ENCODE measurements around the gene ATXN7L1. TPM values are rescaled to one million over a fixed set of nuclear protein-coding genes. Genes with fewer than 3 reads are reported as not detected.

ATXN7L1 gene
- total RNA-seq, 4 donors from 2014 or later, result 5.9 to 21.2 (median 7.7) TPM

DNA sequence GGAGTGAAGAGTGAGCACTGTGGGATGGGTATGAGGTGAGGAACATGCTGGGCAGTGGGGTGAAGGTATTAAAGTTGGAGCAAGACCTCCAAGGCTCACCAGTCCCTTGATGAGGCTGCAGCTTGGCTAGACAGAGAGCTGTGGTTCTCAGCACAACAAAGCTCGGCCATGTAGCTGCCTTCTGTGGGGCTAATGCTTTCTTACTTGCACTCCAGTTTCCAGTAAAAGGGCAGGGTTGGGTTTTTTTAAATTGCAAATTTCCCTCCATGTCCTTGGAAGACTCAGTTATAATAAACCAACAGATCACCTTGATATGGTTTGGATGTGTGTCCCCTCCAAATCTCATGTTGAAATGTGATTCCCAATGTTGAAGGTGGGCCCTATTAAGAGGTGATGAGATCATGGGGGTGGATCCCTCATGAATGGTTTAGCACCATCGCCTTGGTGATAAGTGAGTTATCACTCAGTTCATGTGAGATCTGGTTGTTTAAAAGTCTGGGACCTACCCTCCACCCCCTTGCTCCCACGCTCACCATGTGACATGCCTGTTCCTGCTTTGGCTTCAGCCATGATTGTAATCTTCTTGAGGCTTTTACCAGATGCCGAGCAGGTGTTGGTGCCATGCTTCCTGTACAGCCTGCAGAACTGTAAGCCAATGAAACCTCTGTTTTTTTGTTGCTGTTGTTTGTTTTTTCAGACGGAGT, 55.9 kb downstream of the ATXN7L1 start:
- WGBS, 2 donors (ENCODE audit: low coverage in 1 of 2), result 92 to 97% methylated on average over 2 to 4 of the region's 5 CpGs
- no peaks in the 10 kb centered on the region for H3K9me3 ChIP-seq
- TF ChIP-seq POLR2A (IDR thresholded peaks at IDR 0.05) (no peak), POLR2AphosphoS5 (IDR thresholded peaks at IDR 0.05) (no peak), EP300 (IDR thresholded peaks at IDR 0.05) (no peak)
- TF ChIP-seq, protein P1, sequence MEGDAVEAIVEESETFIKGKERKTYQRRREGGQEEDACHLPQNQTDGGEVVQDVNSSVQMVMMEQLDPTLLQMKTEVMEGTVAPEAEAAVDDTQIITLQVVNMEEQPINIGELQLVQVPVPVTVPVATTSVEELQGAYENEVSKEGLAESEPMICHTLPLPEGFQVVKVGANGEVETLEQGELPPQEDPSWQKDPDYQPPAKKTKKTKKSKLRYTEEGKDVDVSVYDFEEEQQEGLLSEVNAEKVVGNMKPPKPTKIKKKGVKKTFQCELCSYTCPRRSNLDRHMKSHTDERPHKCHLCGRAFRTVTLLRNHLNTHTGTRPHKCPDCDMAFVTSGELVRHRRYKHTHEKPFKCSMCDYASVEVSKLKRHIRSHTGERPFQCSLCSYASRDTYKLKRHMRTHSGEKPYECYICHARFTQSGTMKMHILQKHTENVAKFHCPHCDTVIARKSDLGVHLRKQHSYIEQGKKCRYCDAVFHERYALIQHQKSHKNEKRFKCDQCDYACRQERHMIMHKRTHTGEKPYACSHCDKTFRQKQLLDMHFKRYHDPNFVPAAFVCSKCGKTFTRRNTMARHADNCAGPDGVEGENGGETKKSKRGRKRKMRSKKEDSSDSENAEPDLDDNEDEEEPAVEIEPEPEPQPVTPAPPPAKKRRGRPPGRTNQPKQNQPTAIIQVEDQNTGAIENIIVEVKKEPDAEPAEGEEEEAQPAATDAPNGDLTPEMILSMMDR (IDR thresholded peaks at IDR 0.05), result no peak

DNA sequence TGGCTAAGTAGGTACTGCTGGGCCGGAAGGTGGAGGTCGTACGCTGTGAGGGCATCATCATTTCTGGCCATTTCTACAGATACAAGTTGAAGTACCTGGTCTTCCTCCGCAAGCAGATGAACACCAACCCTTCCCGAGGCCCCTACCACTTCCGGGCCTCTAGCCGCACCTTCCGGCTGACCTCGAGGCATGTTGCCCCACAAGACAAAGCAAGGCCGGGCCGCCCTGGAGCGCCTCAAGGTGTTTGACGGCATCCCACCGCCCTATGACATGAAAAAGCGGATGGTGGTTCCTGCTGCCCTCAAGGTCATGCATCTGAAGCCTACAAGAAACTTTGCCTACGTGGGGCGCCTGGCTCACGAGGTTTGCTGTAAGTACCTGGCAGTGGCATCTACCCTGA, 56.8 kb downstream of the ATXN7L1 start:
- H3K9me3 ChIP-seq, result no peaks in the 10 kb centered on the region
- no peak for TF ChIP-seq POLR2AphosphoS5 (IDR thresholded peaks at IDR 0.05)
- TF ChIP-seq, protein P1 (IDR thresholded peaks at IDR 0.05), result no peak
- no peak for TF ChIP-seq POLR2A (IDR thresholded peaks at IDR 0.05)
- no peak for TF ChIP-seq EP300 (IDR thresholded peaks at IDR 0.05)
- H3K27ac ChIP-seq, result no peak overlapping the region
- H3K4me3 ChIP-seq, result no peak overlapping the region
- no peaks in the 10 kb centered on the region for H3K27me3 ChIP-seq
- H3K36me3 ChIP-seq, result peaks cover 0 to 5% of the 10 kb centered on the region in 2 donors
- H3K4me1 ChIP-seq, result peaks cover 0 to 9% (median 0%) of the 10 kb centered on the region in 3 donors
- ATAC-seq, result no peak
- 100% methylated on average over 4 to 9 of the region's 18 CpGs for WGBS, 2 donors (ENCODE audit: low coverage in 1 of 2)

More for the DNA sequence above, 55.9 kb downstream of the ATXN7L1 start:
- Histone ChIP-seq H3K4me1 (peaks cover 0 to 3% (median 0%) of the 10 kb centered on the region in 3 donors), H3K27me3 (no peaks in the 10 kb centered on the region), H3K4me3 (no peak overlapping the region), H3K27ac (no peak overlapping the region), H3K36me3 (peaks cover 0 to 5% of the 10 kb centered on the region in 2 donors)
- ATAC-seq, result no peak

DNA sequence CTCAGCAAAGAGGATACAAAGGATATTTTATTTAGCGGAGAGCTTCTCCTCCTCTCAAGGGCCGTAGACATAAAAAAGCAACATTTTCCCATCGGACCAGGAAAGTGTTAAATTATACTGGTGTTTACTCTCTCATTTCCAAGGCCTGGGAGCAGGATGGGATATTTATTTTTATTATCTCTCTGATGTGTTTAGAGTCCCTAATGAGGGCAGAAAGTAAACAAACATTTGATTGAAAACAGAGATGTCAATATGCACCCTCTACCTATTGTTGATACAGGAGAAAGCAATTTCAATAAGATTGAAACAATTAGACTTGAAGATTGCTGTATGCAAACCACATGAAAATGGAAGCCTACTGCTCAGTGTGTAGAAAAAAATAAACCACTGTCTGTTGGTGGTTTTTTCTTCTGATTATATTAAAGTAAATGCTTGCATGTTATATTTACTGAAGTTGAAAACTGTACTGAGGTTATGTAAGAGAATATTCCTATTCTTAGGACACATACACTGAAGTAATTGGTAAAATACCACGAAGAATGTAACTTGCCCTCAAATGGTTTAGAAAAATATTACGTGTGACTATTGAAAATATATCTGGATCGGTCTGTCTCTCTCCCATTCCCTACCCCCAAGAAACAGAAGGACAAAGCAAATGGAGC, 59.3 kb downstream of the ATXN7L1 start:
- Histone ChIP-seq H3K27me3 (no peaks in the 10 kb centered on the region), H3K27ac (no peak overlapping the region), H3K36me3 (peaks cover 0 to 5% of the 10 kb centered on the region in 2 donors), H3K4me3 (no peak overlapping the region), H3K9me3 (no peaks in the 10 kb centered on the region), H3K4me1 (peaks cover 0 to 9% (median 0%) of the 10 kb centered on the region in 3 donors)
- no peak for TF ChIP-seq POLR2A (IDR thresholded peaks at IDR 0.05)
- TF ChIP-seq POLR2AphosphoS5 (IDR thresholded peaks at IDR 0.05), result no peak
- TF ChIP-seq, protein P1 (IDR thresholded peaks at IDR 0.05), result no peak
- WGBS, 2 donors (ENCODE audit: low coverage in 1 of 2), result 85 to 92% methylated on average over 6 of the region's 6 CpGs
- ATAC-seq, result no peak

DNA sequence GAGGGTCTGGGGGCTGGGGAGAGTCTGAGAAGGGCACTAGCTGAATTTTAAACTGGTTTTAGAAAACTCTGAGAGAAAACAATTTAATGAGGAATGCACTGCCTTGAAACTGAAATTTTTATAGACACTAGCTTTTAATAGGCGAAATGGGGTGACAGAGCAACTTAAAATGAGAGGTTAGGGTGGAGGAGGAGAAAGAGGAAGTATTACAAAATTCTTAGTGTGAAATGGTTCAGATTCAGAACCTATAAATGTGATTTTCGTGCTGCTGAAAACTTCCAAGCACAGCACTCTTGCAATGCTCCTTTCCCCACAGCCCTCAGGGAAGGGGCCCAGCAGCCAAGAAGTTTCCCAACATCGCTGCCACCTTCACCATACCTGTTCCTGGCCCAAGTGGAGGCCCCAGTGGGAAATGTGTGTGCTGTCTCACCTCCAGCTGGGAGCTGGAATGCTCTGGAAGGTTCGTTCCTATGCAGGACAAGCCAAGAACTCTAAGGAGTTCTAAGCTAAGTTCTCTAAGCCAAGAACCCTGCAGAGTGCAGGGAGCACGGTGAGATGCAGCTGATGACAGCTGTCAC, 60.0 kb downstream of the ATXN7L1 start:
- no peaks in the 10 kb centered on the region for H3K27me3 ChIP-seq
- TF ChIP-seq EP300 (IDR thresholded peaks at IDR 0.05) (no peak), POLR2AphosphoS5 (IDR thresholded peaks at IDR 0.05) (no peak), POLR2A (IDR thresholded peaks at IDR 0.05) (no peak)
- TF ChIP-seq, protein P1 (IDR thresholded peaks at IDR 0.05), result no peak
- H3K4me3 ChIP-seq, result no peak overlapping the region
- no peak for ATAC-seq
- peaks cover 0 to 5% of the 10 kb centered on the region in 2 donors for H3K36me3 ChIP-seq
- peaks cover 0 to 14% (median 0%) of the 10 kb centered on the region in 3 donors for H3K4me1 ChIP-seq
- 93 to 98% methylated on average over 2 to 3 of the region's 5 CpGs for WGBS, 2 donors (ENCODE audit: low coverage in 1 of 2)
- no peak overlapping the region for H3K27ac ChIP-seq
- H3K9me3 ChIP-seq, result no peaks in the 10 kb centered on the region

Measured in gastroesophageal sphincter (tissue), 4 donors.